ENCODE measurements around the gene SH3GL2.

Gene SH3GL2

DNA sequence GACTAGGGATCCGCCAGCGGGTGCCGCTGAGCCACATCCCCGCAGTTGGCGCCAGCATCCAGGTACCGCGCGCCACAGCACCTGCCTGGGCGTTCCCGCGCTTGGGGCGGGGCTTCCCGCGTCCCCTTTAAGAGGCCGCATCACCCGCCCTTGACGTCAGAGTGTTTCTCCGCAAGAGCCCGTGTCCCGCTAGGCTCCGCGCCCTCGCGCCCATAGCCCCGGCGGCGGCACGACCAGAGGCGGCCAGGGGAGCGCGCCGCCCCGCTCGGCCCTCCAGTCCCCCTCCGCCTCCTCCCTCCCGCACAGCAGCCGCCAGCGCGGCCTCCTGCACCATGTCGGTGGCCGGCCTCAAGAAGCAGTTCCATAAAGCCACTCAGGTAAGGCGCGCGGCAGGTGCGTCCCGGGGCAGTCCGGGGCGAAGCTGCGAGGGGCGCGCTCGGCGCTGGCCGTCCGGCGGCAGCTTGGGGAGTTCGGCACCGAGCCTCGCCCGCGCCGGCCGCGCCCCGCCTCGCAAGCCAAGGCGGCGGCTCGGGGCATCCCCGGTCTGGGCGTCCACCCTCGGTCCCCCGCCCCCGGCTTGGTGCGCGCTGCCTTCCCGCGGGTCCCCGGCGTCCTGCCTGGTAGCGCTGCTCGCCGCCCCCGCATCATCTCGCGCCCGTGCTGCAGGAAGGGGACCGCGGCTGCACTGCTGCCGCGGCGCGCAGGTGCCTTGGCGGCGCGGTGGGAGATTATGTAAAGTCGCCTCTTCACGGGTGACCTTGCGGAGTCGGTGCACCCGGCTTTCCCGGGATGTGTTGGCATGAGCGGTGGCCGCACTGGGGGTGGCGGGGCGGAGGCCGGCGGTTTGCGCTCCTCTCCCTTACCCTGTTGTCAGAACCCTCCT lies at the start of gene SH3GL2:
TSS of gene SH3GL2 (plus strand) at position 156 of the 883 bp plus-strand sequence.
- DNase-seq = no peak

DNA sequence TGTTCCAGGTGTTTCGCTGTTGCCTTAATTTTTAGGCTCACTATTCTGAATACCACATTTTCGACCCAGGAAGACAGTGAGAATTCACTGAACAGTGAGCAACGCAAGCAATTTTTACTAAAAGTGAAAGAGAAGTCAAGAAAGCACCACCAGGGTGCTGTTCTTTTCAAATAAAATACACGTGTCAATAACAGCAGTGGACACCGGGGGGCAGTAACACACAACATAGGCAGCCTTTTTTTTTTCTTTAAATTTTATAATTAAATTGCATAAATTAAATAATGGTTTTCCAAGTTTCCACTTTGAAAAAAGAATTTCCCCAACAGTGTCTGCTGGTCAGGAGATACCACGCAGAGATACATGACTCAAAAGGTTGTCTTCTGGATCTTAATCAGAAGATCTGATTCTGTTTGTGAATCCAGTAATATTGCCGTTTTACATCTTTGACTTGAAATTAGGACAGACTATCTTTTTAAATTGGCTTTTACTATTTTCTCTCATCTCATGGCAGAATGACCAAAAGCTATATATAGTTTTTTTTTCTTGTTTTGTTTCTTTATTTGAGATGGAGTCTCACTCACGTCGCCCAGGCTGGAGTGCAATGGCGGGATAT lies 47.1 kb upstream of the SH3GL2 start:
- no peak for DNase-seq

DNA sequence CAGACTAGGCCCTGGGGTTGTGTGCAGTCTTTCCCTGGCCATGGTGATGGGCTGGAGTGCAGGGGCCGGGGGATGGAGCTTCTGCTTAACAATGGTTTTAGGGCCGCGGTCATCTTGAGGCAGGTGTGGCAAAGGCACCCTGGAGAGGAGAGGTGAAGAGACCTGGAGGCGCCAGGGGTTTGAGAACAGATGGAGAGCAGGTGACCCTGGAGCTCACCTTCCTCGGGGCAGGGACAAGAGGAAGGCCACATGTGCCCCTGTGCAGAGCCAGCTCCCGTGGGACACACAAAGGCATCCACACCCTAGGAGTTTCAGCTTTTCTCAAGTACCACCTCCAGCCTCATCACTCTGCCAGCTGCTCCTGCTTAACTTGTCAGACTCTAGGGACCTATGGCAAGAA lies 46.4 kb upstream of the SH3GL2 start:
- DNase-seq = no peak

- DNase-seq = no peak
These were observed 43.7 kb upstream of the SH3GL2 start for GRCh38 chr9:17535176-17535575.

DNA sequence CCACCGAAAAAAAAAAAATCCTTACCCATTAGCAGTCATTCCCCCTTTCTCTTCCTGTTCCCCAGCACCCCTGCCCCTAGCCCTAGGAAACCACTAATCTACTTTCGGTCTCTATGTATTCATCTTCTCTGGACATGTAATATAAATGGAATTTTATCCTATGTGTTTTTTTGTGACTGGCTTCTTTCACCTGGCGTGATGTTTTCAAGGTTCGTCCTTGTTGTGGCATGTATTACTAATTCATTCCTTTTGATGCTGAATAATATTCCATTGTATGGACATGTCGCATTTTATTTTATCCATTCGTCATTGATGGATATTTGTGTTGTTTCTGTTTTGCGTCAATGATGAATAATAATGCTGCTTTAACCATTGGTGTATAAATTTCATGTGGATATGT lies 42.8 kb upstream of the SH3GL2 start:
- no peak for DNase-seq

- DNase-seq = no peak
These were observed 27.8 kb upstream of the SH3GL2 start for GRCh38 chr9:17551023-17551422.

GRCh38 chr9:17555362-17556054 lies 23.4 kb upstream of the SH3GL2 start:
- no peak for DNase-seq

DNA sequence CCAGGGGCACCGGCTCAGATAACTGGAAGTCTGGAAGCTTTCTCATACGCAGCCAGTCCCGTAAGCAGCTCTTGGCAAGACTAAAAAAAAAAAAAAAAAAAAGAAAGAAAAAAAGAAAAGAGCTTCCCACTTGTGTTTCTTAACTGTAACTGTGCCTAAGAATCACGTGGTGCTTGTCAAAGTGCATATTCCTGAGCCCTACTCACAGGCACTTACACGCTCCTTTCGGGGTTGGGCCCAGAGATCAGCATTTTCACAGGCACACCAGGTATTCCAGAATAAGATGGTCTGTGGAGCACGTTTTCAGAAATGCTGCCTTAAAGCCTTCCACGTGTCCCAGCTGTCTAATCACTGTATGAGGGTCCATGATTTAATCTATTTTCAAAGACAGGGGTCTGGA lies 22.6 kb upstream of the SH3GL2 start:
- no peak for DNase-seq

DNA sequence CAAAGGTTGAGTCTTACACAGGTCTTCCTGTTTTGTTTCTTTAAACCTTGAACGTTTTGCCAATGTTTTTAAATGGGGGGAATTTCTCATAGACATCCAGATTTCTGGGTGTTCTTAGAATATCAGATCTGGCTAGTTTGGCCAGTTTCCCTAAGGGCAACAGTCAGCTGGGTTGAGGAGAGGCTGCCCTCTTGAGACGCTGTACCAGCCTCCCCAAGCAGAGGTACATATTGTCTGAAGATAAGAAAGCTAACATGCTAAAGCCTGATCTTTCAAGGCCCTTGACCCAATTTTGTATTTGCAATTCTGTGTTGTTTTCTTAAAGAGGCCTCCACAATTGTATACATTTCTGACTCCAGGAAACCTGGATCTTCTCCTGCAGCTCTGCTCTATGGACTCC lies 21.9 kb upstream of the SH3GL2 start:
- DNase-seq = no peak

GRCh38 chr9:17571825-17572224 lies 7.0 kb upstream of the SH3GL2 start:
- DNase-seq = no peak

DNA sequence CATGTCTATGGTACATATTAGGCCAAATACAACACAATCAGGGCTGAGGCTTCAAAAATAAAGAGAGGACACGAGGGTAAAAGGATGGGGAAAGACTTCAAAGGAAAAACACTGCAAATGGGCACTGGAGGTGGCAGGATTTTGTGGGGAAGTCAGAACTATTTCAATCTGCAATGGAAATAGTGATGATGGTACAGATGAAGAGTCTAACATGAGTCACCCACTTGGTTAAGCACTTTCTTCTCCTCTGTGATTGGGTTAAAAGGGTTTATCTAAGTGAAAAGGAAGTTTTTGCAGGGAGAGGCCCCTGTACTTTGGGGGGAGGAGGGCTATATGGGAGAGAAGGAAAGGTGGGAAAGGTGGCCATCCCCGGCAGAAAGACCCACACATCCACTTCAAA lies 4.5 kb upstream of the SH3GL2 start:
- DNase-seq = no peak

- DNase-seq = no peak
These were observed 322 bp upstream of the SH3GL2 start for GRCh38 chr9:17578577-17578910.

GRCh38 chr9:17580119-17580518 lies 1.3 kb downstream of the SH3GL2 start:
- DNase-seq = no peak

- no peak for DNase-seq
These were observed 8.2 kb downstream of the SH3GL2 start for GRCh38 chr9:17587113-17587512.

GRCh38 chr9:17588395-17588794 lies 9.5 kb downstream of the SH3GL2 start:
- DNase-seq = no peak

GRCh38 chr9:17588941-17589340 lies 10.1 kb downstream of the SH3GL2 start:
- no peak for DNase-seq

- DNase-seq = no peak
These were observed 10.9 kb downstream of the SH3GL2 start for GRCh38 chr9:17589771-17590170.

DNA sequence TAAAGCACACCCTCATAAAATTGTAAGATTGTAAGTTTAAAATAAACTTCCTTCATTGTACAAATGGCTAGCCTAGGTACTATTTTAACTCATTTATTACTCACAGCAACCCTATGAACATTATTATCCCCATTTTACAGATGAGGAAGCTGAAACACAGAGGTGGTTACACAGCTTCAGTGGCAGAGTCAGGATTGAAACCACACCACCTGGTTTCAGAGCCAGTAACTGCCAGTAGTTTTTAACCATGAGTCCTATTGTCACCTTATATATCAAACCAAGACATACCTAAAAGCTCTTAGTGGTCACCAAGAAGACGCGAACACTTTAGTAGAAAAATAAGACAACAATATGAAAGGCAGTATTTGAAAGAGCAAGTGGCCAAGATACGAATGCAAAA lies 16.1 kb downstream of the SH3GL2 start:
- DNase-seq = no peak

DNA sequence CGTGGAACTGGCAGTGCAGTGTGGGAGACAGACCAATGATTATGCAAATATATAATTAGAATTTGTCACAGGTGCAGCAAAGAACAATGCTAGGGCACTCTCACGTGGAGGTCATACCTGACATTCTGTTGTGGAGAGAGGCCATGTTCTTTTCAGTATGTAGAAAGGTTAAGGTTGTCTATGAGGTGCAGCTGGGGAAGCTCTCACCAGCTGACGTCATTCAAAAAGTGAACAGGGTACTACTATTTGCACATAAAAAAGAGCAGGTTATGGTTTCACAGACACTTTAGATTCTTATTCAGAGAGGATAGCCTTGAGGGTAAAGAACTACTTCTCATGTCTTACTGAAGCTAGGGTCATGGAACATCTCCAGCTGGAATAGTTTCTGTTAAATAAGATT lies 19.1 kb downstream of the SH3GL2 start:
- DNase-seq = no peak

DNA sequence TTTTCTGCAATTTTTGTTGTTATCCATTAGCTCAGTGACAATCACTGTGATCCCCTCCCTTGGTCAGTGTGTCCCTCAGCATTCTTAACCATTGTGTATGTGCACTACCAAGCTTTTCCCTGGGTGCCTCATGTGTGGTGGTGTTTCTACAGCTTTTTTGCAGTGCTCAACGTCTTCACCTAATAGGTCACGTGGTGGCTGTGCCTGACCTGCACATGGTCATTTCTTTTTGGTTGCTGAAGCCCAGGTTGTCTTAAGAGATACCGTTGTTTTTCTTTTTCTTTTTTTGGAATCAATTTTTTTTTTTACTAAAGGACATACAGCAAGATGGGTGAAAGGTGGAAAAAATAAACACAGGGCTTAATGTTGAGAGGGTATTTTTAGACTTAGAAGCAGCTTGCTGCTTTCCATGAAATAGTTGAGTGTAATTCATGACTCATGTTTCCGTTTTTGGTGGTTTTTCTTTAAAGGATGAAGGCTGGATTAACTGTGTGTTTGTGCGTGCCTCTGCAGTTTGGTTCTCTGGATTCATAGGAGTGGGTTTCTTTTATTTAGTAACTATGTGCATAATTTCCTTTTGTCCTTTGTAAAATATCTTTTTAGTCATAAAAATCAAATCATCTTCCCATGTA lies 22.2 kb downstream of the SH3GL2 start:
- no peak for DNase-seq

DNA sequence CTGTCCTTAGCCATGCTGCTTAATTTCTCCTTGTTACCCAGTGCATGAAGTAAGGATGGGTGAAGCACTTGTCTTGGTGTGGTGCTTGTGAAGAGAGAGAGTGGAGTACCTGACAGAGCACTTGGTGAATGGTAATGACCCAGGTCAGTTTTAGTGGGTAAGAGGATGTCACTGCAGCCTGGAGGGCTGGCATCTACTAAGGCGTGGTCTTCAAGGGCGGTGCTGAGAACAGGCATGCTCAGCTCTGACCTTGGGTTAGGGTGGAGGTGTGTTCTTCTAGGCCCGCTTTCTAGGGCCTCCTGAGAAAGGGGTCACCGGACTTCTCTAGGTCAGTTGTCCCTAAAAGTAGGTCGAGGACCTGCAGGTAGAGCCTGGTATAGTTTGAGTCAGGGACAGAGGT lies 25.7 kb downstream of the SH3GL2 start:
- no peak for DNase-seq

- DNase-seq = no peak
These were observed 30.6 kb downstream of the SH3GL2 start for GRCh38 chr9:17609312-17610005.

GRCh38 chr9:17611342-17611741 lies 32.5 kb downstream of the SH3GL2 start:
- no peak for DNase-seq
